ENCODE results near the gene SIK3.
A peak's percentile ranks its signal among the peaks of the same experiment; 100 is the strongest.

Gene SIK3

GRCh38 chr11:116993599-116993998 lies 104.6 kb downstream of the SIK3 start:
- H3K9ac ChIP-seq (ENCODE audit: low read depth, low read length): peak overlapping the region; percentile 40; the same call in 1 of the 2 replicates
- no peaks in the 10 kb centered on the region for H3K36me3 ChIP-seq (ENCODE audit: insufficient read depth, low read length)
- H3K4me3 ChIP-seq (ENCODE audit: low read length): no peak overlapping the region
- H3K9me3 ChIP-seq (ENCODE audit: insufficient read depth, low read depth, low read length): no peaks in the 10 kb centered on the region
- H3K27me3 ChIP-seq (ENCODE audit: insufficient read depth, low read length): no peaks in the 10 kb centered on the region
- H3K4me1 ChIP-seq (ENCODE audit: insufficient read depth, low read length): peaks cover 43% of the 10 kb centered on the region
- 81% methylated on average over 6 of the region's 6 CpGs for WGBS
- no peak overlapping the region for H3K27ac ChIP-seq (ENCODE audit: low read depth, low read length)

GRCh38 chr11:116991491-116991890 lies 106.7 kb downstream of the SIK3 start:
- peaks cover 54% of the 10 kb centered on the region for H3K4me1 ChIP-seq (ENCODE audit: insufficient read depth, low read length)
- H3K4me3 ChIP-seq (ENCODE audit: low read length): no peak overlapping the region
- WGBS: 82% methylated on average over 1 of the region's 1 CpG
- H3K27ac ChIP-seq (ENCODE audit: low read depth, low read length): no peak overlapping the region
- no peaks in the 10 kb centered on the region for H3K9me3 ChIP-seq (ENCODE audit: insufficient read depth, low read depth, low read length)
- H3K9ac ChIP-seq (ENCODE audit: low read depth, low read length): no peak overlapping the region
- no peaks in the 10 kb centered on the region for H3K27me3 ChIP-seq (ENCODE audit: insufficient read depth, low read length)
- H3K36me3 ChIP-seq (ENCODE audit: insufficient read depth, low read length): no peaks in the 10 kb centered on the region

- no peak overlapping the region for H3K27ac ChIP-seq (ENCODE audit: low read depth, low read length)
- no peaks in the 10 kb centered on the region for H3K36me3 ChIP-seq (ENCODE audit: insufficient read depth, low read length)
- no peaks in the 10 kb centered on the region for H3K27me3 ChIP-seq (ENCODE audit: insufficient read depth, low read length)
- H3K9me3 ChIP-seq (ENCODE audit: insufficient read depth, low read depth, low read length): no peaks in the 10 kb centered on the region
- peaks cover 54% of the 10 kb centered on the region for H3K4me1 ChIP-seq (ENCODE audit: insufficient read depth, low read length)
- no peak overlapping the region for H3K4me3 ChIP-seq (ENCODE audit: low read length)
- no peak overlapping the region for H3K9ac ChIP-seq (ENCODE audit: low read depth, low read length)
- 80% methylated on average over 1 of the region's 1 CpG for WGBS
Measured at GRCh38 chr11:116990811-116991210, 107.4 kb downstream of the SIK3 start.

DNA sequence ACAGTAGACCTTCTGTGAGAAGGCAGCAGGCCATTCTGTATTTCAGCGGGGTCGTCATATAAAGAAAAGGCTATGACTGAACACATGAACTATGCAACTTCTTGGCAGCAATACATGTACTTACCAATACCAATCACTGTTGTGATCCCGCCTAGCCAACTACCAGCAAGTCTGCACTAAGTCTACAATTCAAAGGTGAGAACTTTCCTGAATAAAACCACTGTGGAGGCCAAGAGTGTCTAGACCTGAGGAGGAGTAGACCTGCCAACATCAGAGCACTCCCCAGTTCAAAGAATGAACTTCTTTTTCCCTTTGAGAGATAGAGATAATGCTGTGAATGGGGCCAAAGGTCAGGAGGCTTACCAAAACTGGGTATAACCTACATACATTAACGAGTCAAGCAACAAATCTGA lies 108.2 kb downstream of the SIK3 start:
- 93% methylated on average over 3 of the region's 4 CpGs for WGBS
- Histone ChIP-seq H3K27ac (ENCODE audit: low read depth, low read length) (no peak overlapping the region), H3K9ac (ENCODE audit: low read depth, low read length) (no peak overlapping the region), H3K4me1 (ENCODE audit: insufficient read depth, low read length) (peaks cover 54% of the 10 kb centered on the region), H3K4me3 (ENCODE audit: low read length) (no peak overlapping the region), H3K36me3 (ENCODE audit: insufficient read depth, low read length) (no peaks in the 10 kb centered on the region), H3K27me3 (ENCODE audit: insufficient read depth, low read length) (no peaks in the 10 kb centered on the region), H3K9me3 (ENCODE audit: insufficient read depth, low read depth, low read length) (no peaks in the 10 kb centered on the region)

DNA sequence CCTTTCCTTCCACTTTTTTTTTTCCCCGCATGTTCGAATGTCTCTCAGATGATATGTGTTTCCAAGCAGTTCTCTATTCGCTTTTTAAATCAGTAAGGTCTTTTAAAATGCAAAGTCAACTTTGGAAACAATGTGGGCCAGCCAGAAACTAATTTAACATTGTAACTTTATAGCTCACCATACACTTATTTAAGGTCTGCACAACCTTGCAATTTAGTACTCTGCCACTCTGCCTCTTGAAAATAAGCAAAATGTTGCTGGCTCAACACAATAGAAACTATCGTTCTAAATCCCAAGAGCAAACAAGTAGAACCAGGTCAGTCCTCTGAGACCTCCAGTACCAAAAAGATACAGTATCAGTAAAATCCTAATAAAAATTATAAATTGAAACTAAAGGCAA lies 109.0 kb downstream of the SIK3 start:
- H3K27ac ChIP-seq (ENCODE audit: low read depth, low read length): no peak overlapping the region
- no peaks in the 10 kb centered on the region for H3K9me3 ChIP-seq (ENCODE audit: insufficient read depth, low read depth, low read length)
- H3K27me3 ChIP-seq (ENCODE audit: insufficient read depth, low read length): no peaks in the 10 kb centered on the region
- 85% methylated on average over 4 of the region's 4 CpGs for WGBS
- H3K9ac ChIP-seq (ENCODE audit: low read depth, low read length): no peak overlapping the region
- H3K36me3 ChIP-seq (ENCODE audit: insufficient read depth, low read length): no peaks in the 10 kb centered on the region
- H3K4me1 ChIP-seq (ENCODE audit: insufficient read depth, low read length): peaks cover 50% of the 10 kb centered on the region
- no peak overlapping the region for H3K4me3 ChIP-seq (ENCODE audit: low read length)

DNA sequence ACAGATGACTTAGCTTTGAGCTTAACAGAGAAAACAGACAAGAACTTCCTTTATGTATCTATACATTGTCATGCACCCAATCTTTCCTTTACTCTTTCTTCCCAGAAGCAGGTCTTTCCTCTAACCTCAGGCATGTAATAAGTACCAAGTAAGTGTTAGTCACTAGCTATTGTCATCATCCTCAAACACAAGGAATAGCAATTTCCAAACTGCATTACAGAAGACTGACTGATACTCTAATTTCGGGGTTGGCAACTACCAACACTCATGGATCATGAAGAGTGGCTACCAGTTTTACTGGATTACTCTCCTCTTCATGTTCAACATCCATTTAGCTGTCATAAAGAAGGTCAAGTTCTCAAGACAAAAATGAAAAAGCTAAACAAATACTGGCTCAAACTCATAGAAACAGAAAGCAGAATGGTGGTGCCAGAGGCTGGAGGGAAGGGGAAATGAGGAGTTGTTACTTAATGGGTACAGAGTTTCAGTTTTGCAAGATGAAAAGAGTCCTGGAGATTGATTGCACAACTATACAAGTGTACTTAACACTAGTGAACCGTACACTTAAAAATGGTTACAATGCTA lies 111.6 kb downstream of the SIK3 start:
- Histone ChIP-seq H3K27me3 (ENCODE audit: insufficient read depth, low read length) (no peaks in the 10 kb centered on the region), H3K9me3 (ENCODE audit: insufficient read depth, low read depth, low read length) (no peaks in the 10 kb centered on the region), H3K36me3 (ENCODE audit: insufficient read depth, low read length) (no peaks in the 10 kb centered on the region), H3K27ac (ENCODE audit: low read depth, low read length) (no peak overlapping the region), H3K4me1 (ENCODE audit: insufficient read depth, low read length) (peaks cover 42% of the 10 kb centered on the region), H3K4me3 (ENCODE audit: low read length) (no peak overlapping the region), H3K9ac (ENCODE audit: low read depth, low read length) (no peak overlapping the region)
- WGBS: 68% methylated on average over 1 of the region's 2 CpGs

- no peak overlapping the region for H3K9ac ChIP-seq (ENCODE audit: low read depth, low read length)
- H3K4me1 ChIP-seq (ENCODE audit: insufficient read depth, low read length): peaks cover 25% of the 10 kb centered on the region
- no peak overlapping the region for H3K27ac ChIP-seq (ENCODE audit: low read depth, low read length)
- 95% methylated on average over 6 of the region's 6 CpGs for WGBS
- no peaks in the 10 kb centered on the region for H3K9me3 ChIP-seq (ENCODE audit: insufficient read depth, low read depth, low read length)
- H3K27me3 ChIP-seq (ENCODE audit: insufficient read depth, low read length): no peaks in the 10 kb centered on the region
- H3K4me3 ChIP-seq (ENCODE audit: low read length): no peak overlapping the region
- H3K36me3 ChIP-seq (ENCODE audit: insufficient read depth, low read length): no peaks in the 10 kb centered on the region
Measured at GRCh38 chr11:116984589-116984988, 113.6 kb downstream of the SIK3 start.

DNA sequence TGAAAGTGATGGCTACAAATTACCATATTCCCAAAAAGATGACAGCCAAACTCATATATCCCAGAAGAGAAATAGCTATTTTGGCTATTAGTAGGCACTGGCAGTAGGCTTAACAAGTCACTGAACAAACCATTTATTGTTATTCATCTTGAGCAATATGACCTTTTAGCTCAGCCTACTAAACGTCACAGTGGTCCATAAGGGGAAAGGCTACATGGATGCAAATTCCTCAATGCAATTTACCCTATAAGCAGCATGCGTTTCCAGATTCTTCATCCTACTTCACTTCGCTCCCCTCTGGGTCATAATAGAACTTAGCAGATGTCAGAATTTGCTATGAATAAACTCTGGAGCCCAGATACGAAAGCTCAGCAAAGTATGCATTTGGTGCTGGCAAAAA lies 114.0 kb downstream of the SIK3 start:
- Histone ChIP-seq H3K27ac (ENCODE audit: low read depth, low read length) (no peak overlapping the region), H3K9ac (ENCODE audit: low read depth, low read length) (no peak overlapping the region), H3K4me3 (ENCODE audit: low read length) (no peak overlapping the region), H3K27me3 (ENCODE audit: insufficient read depth, low read length) (no peaks in the 10 kb centered on the region), H3K9me3 (ENCODE audit: insufficient read depth, low read depth, low read length) (no peaks in the 10 kb centered on the region), H3K36me3 (ENCODE audit: insufficient read depth, low read length) (no peaks in the 10 kb centered on the region), H3K4me1 (ENCODE audit: insufficient read depth, low read length) (peaks cover 21% of the 10 kb centered on the region)
- 86% methylated on average over 4 of the region's 4 CpGs for WGBS

DNA sequence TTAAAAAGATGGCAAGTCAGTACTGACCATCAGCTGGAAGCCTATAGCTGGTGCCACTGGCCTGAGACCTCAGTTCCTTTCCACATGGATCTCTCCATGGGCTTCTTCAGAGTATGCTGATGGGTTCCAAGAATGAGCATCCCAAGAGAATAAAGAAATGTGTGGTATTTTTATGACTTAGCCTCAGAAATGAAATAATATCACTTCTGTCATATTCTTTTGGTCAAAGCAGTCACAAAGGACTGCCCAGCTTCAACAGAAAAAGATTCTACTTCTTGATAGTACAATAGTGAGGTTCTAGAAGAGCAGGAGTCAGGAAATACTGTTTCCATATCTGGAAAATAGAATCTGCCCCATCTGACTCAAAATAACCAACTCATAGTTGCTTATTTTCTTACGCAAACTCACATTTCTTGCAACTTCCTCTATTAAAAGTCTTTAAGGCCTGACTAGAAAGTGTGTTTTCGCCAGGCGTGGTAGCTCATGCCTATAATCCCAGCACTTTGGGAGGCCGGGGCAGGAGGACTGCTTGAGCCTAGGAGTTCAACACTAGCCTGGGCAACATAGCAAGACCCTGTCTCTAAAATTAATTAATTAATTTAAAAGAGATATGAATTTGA lies 116.9 kb downstream of the SIK3 start:
- no peak overlapping the region for H3K27ac ChIP-seq (ENCODE audit: low read depth, low read length)
- H3K36me3 ChIP-seq (ENCODE audit: insufficient read depth, low read length): no peaks in the 10 kb centered on the region
- no peak overlapping the region for H3K9ac ChIP-seq (ENCODE audit: low read depth, low read length)
- 92% methylated on average over 4 of the region's 4 CpGs for WGBS
- peaks cover 16% of the 10 kb centered on the region for H3K4me1 ChIP-seq (ENCODE audit: insufficient read depth, low read length)
- no peak overlapping the region for H3K4me3 ChIP-seq (ENCODE audit: low read length)
- H3K27me3 ChIP-seq (ENCODE audit: insufficient read depth, low read length): no peaks in the 10 kb centered on the region
- H3K9me3 ChIP-seq (ENCODE audit: insufficient read depth, low read depth, low read length): no peaks in the 10 kb centered on the region

GRCh38 chr11:116980136-116980793 lies 118.0 kb downstream of the SIK3 start:
- Histone ChIP-seq H3K27ac (ENCODE audit: low read depth, low read length) (no peak overlapping the region), H3K4me1 (ENCODE audit: insufficient read depth, low read length) (peaks cover 16% of the 10 kb centered on the region), H3K9ac (ENCODE audit: low read depth, low read length) (no peak overlapping the region), H3K4me3 (ENCODE audit: low read length) (no peak overlapping the region), H3K36me3 (ENCODE audit: insufficient read depth, low read length) (no peaks in the 10 kb centered on the region), H3K27me3 (ENCODE audit: insufficient read depth, low read length) (no peaks in the 10 kb centered on the region), H3K9me3 (ENCODE audit: insufficient read depth, low read depth, low read length) (no peaks in the 10 kb centered on the region)
- WGBS: 94% methylated on average over 7 of the region's 7 CpGs

DNA sequence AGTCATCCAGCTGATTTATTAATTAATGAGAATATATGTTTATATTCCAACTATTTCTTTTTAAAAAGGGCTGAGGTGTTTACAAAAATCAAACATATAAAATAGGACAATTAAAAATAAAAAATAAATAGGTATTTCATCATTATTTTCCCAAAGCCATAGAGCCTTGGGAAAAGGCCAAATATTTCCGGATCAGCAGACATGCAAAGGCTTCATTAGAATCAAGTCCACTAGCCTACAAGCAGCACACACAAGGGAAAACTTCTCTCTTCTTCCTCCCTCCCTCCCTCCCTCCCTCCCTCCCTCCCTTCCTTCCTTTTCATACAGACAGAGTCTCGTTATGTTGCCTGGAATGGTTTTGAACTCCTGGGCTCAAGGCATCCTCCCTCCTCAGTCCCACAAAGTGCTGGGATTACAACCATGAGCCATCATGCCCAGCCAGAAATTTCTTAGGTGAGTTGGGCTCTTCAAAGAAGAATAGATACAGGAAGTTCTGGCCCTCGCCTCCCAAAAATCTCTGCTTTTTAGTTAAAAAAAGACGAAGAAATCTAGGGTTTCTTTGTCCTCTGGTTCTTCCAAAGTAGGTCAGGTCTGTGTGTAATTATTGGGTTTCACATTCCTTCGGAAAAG lies 121.2 kb downstream of the SIK3 start:
- no peak overlapping the region for H3K4me3 ChIP-seq (ENCODE audit: low read length)
- H3K27ac ChIP-seq (ENCODE audit: low read depth, low read length): peak overlapping the region; percentile 50; the same call in 1 of the 2 replicates
- no peak overlapping the region for H3K9ac ChIP-seq (ENCODE audit: low read depth, low read length)
- H3K27me3 ChIP-seq (ENCODE audit: insufficient read depth, low read length): no peaks in the 10 kb centered on the region
- no peaks in the 10 kb centered on the region for H3K9me3 ChIP-seq (ENCODE audit: insufficient read depth, low read depth, low read length)
- H3K4me1 ChIP-seq (ENCODE audit: insufficient read depth, low read length): peaks cover 23% of the 10 kb centered on the region
- WGBS: 70% methylated on average over 5 of the region's 5 CpGs
- H3K36me3 ChIP-seq (ENCODE audit: insufficient read depth, low read length): no peaks in the 10 kb centered on the region
